GM19238 (cell line): Measurements from ENCODE around the gene AGAP3.

Experiments
- DNase-seq: peaks from one replicate; pipeline ENCODE4 v3.0.0; 2011; ENCODE audit warnings: low spot score; ENCODE audit not compliant: insufficient read length

AGAP3 gene

DNA sequence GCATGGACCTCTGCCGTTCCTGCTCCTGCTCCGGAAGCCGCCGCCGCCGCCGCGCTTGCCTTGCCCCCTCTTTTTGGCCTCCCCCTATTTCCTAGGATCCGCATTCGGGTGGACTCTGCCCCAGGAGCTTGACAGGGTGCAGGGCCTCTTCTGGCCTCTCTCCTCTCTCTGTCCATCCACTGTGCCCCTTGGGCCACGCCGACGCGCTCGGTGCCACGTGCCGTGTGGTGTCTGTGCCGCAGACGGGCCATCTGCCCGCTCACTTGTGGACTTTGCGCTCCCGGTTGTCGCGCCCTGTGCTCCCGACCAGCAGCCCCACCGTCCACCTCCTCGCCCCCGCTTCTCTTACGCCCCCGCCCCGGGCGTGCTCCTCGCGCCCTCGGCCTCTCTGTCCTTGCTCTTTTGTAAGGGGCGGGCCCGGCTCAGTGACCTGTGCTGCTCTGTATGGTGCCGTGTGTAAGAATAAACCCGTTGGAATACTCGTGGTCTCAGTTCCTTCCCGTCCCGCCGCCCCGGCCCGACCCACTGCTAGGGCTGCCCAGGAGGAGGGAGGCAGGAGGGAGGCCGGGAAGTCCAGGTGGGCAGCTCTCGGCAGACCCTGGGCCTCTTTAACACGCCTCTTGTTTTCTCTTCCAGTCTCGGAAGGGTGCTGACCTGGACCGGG lies 37.0 kb downstream of the AGAP3 start:
- DNase-seq, result no peak

DNA sequence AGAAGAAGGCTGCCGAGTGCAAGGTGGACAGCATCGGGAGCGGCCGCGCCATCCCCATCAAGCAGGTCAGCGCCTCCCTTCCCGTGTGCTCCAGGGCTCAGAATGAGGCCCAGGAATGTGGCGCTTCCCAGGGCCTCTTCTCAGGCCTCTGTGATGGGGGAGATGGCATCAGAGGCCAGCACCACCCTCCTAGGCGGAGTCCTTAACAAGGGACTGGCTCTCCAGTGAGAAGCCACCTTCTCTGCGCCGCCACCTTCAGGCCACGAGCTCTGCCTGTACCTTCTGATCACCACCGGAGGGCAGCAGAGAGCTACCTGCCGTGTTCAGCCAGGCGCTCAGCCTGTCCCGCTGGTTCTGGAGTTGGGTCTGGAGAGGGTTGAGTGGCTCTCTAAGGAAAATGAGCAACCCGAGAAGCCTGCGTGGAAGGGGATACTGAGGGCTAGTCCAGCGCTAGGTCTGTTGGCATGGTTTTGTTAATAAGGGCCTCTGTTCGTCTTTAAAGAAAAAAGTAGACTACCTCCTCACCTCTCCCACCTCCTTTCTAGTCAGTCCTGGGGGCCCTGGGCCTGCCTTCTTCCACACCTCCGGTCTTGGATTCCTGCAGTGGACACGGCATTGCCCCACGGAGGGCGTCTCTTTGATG lies 37.7 kb downstream of the AGAP3 start:
- peak; percentile 99 for DNase-seq

DNA sequence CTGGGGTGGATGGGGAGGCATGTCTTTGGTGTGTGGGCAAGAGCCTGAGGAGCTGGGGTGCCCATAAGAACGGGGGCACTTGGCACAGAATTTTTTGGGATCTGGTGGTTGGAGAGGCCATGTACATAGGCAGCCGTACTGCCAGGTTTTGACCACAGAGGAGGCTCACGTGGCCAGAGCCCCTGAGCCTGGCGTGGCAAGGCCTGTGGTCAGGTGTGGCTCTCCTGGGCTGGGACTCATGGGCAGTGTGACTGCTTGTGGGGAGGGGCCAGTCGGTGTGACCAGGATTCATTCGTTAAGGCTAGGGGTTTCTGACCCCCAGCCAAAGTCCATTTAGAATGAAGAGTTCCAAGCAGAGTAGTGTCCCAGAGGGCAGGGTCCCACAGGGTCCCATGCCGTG lies 38.2 kb downstream of the AGAP3 start:
- DNase-seq, result no peak

DNA sequence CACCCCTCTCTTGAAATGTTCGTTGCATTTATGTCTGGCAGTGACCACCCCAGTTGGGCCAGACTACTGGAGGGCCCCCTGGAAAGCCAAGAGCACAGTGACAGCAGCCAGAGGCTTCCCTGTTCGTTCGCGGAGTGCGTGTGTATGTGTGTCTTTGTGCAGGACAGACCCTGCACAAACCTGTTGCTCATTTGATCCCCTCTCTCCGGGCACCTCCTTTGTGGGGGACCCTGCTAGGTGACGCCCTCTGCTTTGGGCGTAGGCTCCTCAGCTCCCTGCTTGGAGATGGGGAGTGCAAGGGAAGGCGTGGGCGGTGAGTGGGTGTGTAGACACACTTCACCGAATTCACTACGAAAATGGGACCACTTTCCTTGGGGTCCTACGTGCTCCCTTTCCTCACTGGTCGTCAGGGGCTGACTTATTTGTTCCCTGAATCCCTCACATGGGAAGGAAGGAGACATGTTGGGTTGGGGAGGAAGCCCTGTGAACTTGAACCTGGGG lies 38.7 kb downstream of the AGAP3 start:
- no peak for DNase-seq

DNA sequence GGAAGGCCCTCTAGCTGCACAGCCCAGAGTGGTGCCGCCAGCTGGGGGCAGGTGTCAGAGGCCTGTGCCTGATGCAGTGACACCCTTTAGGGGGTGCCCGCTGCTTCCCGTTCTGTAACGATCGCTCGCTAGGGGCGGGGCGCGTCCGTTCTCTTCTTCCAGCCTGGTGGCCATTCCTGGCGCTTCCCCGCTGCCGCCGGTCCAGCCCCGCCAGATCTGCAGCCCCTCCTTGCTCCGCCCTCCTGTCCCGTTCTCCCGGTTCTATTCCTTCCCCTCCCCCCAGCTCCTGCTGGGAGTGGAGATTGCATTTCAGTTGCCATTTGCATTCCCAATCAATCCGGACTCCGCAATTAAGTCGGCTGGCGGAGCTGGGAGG lies 39.2 kb downstream of the AGAP3 start:
- no peak for DNase-seq

DNA sequence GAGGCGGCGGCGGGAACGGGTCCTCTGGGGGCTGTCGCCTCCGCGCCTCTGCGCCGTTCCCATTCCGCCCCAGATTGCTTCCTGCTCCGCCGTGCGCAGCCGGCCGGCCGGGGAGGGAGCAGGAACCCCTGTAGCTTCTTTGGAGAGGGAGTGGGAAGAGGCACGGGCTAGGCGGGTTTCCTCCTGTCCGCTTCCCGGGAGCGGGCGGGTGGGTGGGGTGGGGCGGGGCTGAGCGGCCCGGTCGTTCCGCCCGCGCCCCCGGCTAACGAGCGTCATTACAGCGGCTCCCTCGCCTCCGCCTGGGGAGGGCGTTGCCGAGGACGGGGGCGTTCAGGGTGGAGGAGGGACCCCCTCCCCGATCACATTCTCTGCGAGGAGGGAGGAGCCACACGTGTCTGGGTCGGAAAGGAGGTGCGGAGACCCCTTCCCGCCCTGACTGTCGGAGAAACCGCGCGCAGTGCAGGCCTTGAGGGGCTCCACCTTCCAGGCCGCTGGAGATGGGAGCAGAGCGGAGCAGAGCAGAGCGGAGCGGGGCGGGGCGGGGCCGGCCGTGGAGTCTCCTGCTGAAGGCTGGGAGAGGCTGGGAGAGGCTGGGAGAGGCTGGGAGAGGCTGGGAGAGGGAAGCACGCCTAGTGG lies 39.7 kb downstream of the AGAP3 start:
- DNase-seq, result no peak

DNA sequence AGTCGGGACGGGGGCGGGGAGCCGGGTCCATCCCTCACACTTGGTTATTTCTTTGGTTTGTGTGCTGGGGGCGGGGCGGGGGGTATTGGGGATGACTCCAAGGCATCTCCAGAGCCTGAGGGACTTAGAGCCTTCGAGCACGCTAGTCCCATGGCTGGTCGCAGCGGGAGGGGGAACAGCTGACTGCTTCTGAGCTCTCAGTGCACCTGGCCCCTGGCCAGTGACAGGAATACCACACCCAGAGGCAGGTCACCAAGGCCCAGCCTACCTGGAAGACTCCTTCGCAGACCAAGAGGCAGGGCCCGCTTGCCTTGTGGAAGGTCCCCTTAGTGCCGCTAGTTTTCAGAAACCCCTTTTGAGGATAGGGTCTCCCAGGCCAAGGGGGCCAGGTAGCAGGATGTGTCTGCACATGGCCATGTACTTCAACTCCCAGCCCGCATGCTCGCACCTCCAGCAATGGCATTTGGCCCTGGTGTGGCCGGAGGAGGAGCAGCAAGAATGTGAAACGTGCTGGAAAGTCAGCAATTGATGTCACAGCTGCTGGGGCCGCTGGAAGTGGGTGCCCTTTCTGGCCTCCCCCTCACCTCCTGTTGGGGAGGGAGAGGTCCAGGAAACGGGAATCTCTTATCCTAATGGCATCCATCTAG lies 40.3 kb downstream of the AGAP3 start:
- DNase-seq, result no peak

DNA sequence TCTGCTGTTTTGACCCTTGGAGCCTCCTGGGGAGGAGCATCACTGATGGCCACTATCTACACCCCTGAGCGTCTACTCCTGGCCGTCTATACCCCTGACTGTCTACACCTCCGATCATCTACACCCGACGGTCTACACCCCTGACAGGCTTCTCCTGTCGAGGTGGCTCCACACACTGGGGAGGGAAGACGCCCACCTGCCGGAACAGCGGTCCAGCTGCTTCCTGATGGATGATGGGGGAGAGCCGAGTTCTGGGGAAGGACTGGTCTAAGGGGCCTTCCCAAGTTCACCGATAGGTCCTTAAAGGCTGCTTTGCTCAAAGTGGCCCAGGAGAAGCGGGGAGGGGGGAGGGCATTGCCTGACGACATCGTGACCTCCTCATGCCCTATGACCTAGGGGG lies 41.9 kb downstream of the AGAP3 start:
- DNase-seq, result no peak

DNA sequence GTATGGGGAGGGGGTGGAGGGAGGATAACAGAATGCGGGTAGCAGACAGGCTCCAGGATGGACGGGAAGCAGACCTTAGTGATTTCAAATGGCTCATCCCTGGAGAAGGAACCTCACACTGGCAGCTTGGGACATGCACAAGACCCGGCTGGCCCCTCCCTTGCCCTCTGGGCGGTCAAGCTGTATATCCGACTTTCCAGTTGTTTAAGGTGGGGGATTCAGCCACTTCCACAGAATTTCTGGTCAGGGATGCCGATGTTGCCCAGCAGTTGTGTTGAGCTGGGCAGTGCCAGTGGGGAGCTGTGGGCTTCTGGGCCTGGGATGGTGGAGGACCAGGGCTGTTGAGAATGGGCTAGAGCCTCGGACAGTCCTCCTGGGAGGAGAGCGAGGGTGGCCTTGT lies 42.4 kb downstream of the AGAP3 start:
- no peak for DNase-seq

DNA sequence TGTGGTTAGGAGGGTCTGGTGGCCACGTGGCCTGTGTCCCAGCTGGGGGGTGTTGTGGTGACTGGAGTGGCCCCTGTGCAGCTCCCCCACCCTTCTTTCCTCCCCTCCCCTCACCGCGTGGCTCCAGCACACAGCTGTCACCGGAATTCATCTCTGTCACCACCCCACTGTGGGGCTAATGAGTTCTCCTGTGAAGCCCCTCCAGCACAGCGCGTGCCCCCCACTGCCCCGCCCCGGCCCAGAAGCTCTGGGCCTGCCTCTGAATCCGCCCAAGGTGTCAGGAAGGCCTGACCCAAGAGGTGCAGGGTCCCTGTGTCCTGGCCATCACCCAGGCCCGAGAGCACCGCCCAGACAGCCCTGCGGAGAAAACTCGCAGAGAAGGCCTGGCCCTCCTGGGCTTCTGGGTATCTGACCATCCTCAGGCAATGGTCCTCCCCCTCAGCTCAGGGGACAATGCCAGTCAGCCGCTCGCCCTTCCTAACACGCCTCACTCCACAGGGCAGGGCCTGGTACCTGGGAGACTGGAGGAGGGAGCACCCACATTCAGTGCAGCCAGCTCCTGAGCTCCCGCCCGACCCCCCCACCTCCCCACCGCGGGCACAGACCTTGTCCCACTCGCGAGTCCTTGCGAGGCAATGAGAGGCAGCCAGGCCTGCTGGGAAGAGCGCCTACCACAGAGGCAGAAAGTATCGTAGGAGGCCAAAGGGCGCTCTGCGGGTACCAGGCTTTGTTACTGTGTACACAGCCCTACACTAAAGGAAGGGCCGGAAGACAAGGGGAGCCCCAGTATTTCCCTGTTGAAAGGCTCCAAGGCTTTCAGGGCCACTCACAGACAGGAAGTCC lies 43.1 kb downstream of the AGAP3 start:
- no peak for DNase-seq

DNA sequence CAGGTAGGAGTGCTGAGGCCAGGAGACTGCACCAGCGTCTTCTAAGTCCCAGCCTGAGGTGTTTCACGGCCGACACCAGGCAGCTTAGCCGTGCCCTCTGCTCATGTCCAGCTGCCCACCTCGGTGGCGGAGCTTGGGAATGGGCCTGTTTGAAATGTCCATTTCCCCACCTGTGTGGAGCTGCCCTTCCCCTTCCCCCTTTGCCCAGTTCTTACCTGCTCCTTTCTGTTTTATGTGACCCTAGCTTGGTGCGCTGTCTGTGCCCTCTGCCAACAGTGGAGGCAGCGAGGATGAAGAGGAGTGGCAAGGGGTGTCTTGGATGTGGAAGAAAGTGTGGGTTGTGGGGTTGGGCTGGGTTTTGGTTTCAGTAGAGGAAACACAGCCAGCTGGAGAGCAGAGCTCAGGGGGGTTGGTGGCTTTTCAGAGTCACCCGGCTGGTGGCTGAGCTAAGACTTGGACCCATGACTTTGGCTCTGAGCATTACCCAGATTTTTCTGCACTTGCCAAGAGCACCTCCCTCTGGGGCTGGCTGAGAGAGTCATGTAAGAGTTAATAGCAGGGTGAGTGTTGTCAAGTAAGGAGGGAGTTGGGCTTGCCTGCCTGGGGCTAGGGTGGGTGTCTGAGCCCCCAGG lies 43.8 kb downstream of the AGAP3 start:
- no peak for DNase-seq

DNA sequence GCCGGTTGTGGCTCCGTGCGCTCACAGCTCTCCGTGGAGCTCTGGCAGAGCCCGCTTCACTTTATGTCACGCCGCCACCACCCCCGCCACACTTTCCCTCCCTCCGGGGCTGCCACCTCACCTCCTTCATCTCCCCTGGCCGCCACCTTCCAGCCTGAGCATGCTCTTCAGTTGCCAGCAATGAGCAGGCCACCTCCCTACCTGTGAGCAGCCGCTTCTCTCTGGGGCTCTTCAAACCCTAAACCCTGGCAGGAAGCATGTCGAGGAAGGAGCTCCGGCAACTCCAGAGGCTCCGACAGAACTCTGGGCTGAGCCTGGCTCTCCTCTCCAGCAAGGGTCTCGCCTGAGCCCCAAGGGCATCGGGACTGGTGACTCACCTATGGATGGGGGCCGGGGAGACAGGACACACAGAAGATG lies 44.5 kb downstream of the AGAP3 start:
- no peak for DNase-seq

DNA sequence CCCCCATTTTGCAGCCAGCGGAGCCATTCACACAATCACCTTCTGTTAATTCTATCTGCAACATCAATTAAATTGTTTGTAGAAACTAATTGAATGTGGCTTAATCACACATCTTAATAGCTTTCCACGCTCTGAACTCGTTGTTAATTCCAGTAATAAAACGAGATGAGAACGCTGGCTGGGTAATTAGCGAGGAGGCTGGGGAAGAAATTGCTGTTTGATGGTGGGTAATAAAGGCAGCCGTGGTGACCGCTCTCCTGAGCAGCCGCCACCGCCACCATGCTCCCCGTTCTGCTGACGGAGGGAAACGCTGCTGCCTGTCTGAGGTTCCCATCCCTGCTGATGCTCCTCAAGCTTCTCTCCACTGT lies 44.9 kb downstream of the AGAP3 start:
- DNase-seq, result no peak

DNA sequence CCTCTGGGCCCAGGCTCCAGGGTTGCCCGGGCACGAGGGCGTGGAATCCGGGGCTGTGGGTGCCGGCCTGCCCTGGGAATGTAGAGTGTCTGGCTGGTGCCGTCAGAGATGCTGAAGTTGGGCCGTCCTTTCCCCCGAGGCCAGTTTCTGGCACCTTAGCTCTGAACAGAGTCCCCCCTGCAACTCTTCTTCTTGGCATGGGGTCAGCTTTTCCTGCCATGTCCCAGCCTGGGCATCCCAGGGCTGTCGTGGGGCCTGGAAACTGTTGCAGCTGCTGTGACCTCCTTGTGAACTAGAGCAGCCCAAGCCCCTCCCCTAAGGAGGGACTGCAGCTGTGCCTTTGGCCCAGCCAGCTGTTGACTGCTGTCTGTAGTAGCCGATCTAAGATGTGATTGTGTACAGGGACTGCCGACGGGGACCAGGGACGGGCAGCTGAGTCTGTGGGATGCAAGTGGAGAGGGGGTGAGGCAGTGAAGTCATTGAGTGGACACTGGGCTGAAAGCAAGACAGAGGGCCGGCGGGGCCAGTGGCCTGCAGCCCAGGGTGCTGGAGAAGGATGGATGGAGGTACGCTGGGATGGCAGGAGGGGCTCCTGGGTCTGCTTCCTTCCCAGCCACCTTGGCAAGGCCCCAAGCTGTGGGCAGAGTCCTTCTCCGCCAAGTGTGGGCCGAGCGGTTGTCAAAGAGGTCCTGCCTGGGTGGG lies 45.5 kb downstream of the AGAP3 start:
- no peak for DNase-seq

DNA sequence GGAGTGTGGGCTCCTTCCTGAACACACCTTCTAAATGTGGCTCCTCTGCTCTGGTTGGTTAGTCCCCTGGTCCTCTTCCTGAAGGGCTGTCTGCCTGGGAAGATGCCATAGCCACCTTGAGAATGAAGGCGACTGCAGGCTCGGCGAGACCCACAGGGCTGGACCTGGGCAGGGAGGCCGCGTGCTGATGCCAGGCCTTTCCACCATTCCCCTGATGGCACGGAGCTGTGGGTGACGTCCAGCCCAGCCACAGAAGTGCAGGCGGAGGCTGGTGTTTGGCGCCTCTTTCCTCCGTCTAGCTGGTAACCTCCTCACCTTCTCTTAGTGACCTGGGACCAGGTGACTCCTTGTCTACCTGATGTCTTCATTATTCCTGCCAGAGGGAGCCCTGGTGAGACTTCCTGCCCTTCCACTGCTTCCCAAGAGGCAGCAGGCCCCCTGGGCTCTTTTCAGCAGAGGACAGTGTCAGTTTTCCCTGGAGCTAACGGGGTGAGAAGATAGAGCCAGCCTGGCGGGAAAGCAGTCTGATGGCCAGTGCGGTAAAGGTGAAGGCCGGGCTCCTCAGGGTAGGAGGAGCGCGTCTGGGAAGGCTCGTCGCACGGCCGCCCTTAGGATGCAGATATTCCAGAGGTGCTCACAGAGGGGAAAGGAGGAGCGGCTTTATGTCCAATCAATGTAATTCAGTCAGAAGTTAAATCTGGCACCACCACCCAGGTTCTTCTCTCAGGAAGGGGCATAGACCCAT lies 46.4 kb downstream of the AGAP3 start:
- no peak for DNase-seq

DNA sequence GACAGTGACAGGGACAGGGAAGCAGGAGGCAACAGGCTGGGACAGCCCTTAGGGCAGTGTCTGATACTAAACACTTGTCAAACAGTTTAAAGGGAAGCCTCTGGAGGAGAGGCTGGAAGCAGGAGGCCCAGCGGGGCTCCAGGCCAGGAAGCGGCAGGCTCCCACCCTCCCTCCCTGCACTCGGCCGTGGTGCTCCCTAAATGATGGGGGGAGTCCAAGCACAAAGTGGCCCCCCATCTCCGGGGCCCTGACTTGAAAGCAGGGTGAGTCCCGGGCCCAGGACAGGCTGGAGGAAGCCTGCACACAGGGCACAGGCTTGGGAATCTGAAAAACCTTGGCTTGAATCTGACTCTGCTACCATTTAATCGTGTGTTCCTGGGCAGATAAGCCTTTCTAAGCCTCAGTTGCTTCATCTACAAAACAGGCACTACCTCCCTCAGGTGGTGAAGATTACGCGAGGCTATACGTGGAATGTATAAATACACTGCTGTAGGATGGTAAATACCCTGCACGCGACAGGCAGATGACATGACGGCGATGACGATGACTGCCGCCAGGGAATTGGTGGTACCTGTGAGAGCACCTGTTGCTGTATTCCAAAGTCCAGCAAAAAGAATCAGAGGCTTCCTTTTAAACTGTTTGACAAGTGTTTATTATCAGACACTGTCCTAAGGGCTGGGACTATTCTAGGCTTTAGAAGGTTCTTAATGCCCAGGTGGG lies 47.2 kb downstream of the AGAP3 start:
- no peak for DNase-seq

DNA sequence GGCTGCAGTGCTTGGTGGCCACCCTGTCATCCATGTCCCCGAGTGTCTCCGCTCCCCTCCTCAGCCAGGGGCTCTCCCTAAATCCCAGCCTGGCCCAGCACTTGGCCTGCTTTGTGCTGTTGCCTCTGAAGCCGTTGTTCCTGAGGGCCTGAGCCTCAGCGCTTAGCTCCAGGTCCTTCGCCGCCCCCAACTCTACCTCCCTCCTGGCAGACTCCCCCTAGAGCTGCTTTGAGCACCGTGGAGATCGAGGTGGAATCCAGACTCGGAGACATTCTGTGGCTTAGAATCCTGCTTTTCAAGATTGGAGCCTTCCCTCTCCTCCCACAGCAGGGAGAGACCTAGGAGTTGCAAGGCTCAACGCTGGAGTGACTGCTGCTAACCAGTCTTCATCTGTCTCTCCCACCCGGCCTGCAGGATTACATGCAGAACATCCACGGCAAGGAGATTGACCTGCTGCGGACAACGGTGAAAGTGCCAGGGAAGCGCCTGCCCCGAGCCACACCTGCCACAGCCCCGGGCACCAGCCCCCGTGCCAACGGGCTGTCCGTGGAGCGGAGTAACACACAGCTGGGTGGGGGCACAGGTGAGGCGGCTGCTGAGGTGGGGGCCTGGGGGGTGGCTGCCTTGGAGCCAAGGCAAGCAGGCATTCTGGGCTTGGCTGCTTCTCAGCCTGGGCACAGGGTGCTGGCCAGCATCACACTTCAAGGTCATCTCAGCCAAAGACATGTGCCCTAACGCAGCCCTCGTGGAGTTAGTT lies 47.9 kb downstream of the AGAP3 start:
- DNase-seq, result no peak
